Adipose tissue (tissue), 3 donors: Measurements from ENCODE around the gene FSHR. TPM values are rescaled to one million over a fixed set of nuclear protein-coding genes. Genes with fewer than 3 reads are reported as not detected.

Experiments
- H3K27ac ChIP-seq: one replicate; pipeline ENCODE4 v1.5.1; 2013; ENCODE audit warnings: low read depth, low read length
- WGBS, 3 donors: extraction: QIAGEN DNeasy Blood & Tissue Kit; methylation state at CpG; one replicate each; pipeline ENCODE4 v1.1.7; 2013; 5-methylcytosine and 5-hydroxymethylcytosine counted together
- polyA plus RNA-seq, 3 donors: library from polyadenylated mRNA; stranded (reverse); fragments of 200-250 nt; gene quantifications; one replicate each; pipeline ENCODE4 v1.2.3, GENCODE V29; 2013
- donor health status: healthy with polysubstance abuse.
- donor health status: Bipolar disorder and iron deficiency.
- donor health status: healthy.

The FSHR gene
- polyA plus RNA-seq, 3 donors = not detected

GRCh38 chr2:48943436-48943835 is 210.9 kb downstream of the FSHR start:
- H3K27ac ChIP-seq = no peak overlapping the region
- 38 to 56% (median 52%) methylated on average over 3 of the region's 3 CpGs for WGBS, 3 donors

GRCh38 chr2:48941908-48942307 is 212.4 kb downstream of the FSHR start:
- WGBS, 3 donors = 56 to 70% (median 60%) methylated on average over 1 of the region's 1 CpG

GRCh38 chr2:48941456-48941855 is 212.9 kb downstream of the FSHR start:
- WGBS, 3 donors = 56 to 76% (median 71%) methylated on average over 3 of the region's 3 CpGs

More at GRCh38 chr2:48941908-48942307, 212.4 kb downstream of the FSHR start:
- no peak overlapping the region for H3K27ac ChIP-seq

GRCh38 chr2:48940606-48941005 is 213.7 kb downstream of the FSHR start:
- WGBS, 3 donors = 53 to 73% (median 53%) methylated on average over 3 of the region's 3 CpGs
- no peak overlapping the region for H3K27ac ChIP-seq

More at GRCh38 chr2:48941456-48941855, 212.9 kb downstream of the FSHR start:
- H3K27ac ChIP-seq = no peak overlapping the region

- WGBS, 3 donors = 44 to 73% (median 67%) methylated on average over 4 of the region's 4 CpGs
- H3K27ac ChIP-seq = no peak overlapping the region
These were observed 215.1 kb downstream of the FSHR start for GRCh38 chr2:48939232-48939631.

GRCh38 chr2:48938231-48938630 is 216.1 kb downstream of the FSHR start:
- 65 to 91% (median 87%) methylated on average over 4 of the region's 4 CpGs for WGBS, 3 donors
- no peak overlapping the region for H3K27ac ChIP-seq

- 79 to 95% (median 94%) methylated on average over 7 of the region's 7 CpGs for WGBS, 3 donors
- no peak overlapping the region for H3K27ac ChIP-seq
These were observed 219.5 kb downstream of the FSHR start for GRCh38 chr2:48934807-48935206.

GRCh38 chr2:48933828-48934497 is 220.4 kb downstream of the FSHR start:
- H3K27ac ChIP-seq = no peak overlapping the region
- 62 to 84% (median 73%) methylated on average over 5 of the region's 5 CpGs for WGBS, 3 donors

- 80 to 94% (median 88%) methylated on average over 4 of the region's 4 CpGs for WGBS, 3 donors
- no peak overlapping the region for H3K27ac ChIP-seq
These were observed 221.6 kb downstream of the FSHR start for GRCh38 chr2:48932667-48933066.

- WGBS, 3 donors = 37 to 78% (median 73%) methylated on average over 6 of the region's 6 CpGs
- H3K27ac ChIP-seq = no peak overlapping the region
These were observed 224.6 kb downstream of the FSHR start for GRCh38 chr2:48929571-48930301.

GRCh38 chr2:48927355-48927754 is 227.0 kb downstream of the FSHR start:
- no peak overlapping the region for H3K27ac ChIP-seq
- 64 to 90% (median 80%) methylated on average over 2 of the region's 2 CpGs for WGBS, 3 donors

GRCh38 chr2:48915884-48916283 is 238.4 kb downstream of the FSHR start:
- no peak overlapping the region for H3K27ac ChIP-seq
- WGBS, 3 donors = 88 to 94% (median 94%) methylated on average over 19 of the region's 19 CpGs

- 62 to 83% (median 79%) methylated on average over 10 of the region's 10 CpGs for WGBS, 3 donors
These were observed 239.1 kb downstream of the FSHR start for GRCh38 chr2:48915227-48915626.

GRCh38 chr2:48914477-48915089 is 239.7 kb downstream of the FSHR start:
- 22 to 33% (median 28%) methylated on average over 1 of the region's 1 CpG for WGBS, 3 donors
- no peak overlapping the region for H3K27ac ChIP-seq

More at GRCh38 chr2:48915227-48915626, 239.1 kb downstream of the FSHR start:
- H3K27ac ChIP-seq = no peak overlapping the region
